NT2/D1 (cell line): ENCODE results near the gene SLC5A11.

Experiments used
- SUZ12 ChIP-seq: IDR thresholded peaks from 2 replicates; pipeline ENCODE4 v1.6.1; 2011; ENCODE audit not compliant: insufficient read length, insufficient read depth; ENCODE audit errors: extremely low read depth
- ZNF274 ChIP-seq: IDR thresholded peaks from 2 replicates; pipeline ENCODE4 v1.6.1; 2011; ENCODE audit warnings: mild to moderate bottlenecking, low read depth, low read length

GRCh38 chr16:24801761-24802302, 43.9 kb upstream of the SLC5A11 start:
- TF ChIP-seq ZNF274 (no peak), SUZ12 (no peak)
